Lower leg skin (tissue), 3 donors: ENCODE results near the gene CITED4.

Experiments
- POLR2A ChIP-seq, 2 donors: fragments of 450-650 bp; IDR thresholded peaks; one replicate each; pipeline ENCODE4 v1.6.1; 2016 to 2017; ENCODE audit warnings: antibody characterized with exemption in 2 of 2, mild to moderate bottlenecking in 1 of 2, moderate library complexity in 1 of 2
- TF ChIP-seq, protein P1 (sequence below), 3 donors: fragments of 450-650 bp; IDR thresholded peaks; one replicate each; pipeline ENCODE4 v1.5.1; 2016; ENCODE audit warnings: antibody characterized with exemption in 3 of 3, mild to moderate bottlenecking in 3 of 3, moderate library complexity in 2 of 3

DNA sequence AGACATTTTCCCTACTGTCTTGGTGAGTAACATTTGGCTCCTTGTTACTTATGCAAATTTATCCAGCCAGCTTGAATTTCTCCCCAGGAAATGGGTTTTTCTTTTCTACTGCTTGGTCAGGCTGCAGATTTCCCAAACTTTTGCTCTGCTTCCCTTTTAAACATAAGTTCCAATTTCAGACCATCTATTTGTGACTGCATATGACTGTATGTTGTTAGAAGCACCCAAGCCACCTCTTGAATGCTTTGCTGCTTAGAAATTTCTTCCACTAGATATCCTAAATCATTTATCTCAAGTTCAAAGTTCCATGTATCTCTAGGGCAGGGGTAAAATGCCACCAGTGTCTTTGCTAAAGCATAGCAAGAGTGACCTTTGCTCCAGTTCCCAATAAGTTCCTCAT, 32.3 kb upstream of the CITED4 start:
- TF ChIP-seq, protein P1, sequence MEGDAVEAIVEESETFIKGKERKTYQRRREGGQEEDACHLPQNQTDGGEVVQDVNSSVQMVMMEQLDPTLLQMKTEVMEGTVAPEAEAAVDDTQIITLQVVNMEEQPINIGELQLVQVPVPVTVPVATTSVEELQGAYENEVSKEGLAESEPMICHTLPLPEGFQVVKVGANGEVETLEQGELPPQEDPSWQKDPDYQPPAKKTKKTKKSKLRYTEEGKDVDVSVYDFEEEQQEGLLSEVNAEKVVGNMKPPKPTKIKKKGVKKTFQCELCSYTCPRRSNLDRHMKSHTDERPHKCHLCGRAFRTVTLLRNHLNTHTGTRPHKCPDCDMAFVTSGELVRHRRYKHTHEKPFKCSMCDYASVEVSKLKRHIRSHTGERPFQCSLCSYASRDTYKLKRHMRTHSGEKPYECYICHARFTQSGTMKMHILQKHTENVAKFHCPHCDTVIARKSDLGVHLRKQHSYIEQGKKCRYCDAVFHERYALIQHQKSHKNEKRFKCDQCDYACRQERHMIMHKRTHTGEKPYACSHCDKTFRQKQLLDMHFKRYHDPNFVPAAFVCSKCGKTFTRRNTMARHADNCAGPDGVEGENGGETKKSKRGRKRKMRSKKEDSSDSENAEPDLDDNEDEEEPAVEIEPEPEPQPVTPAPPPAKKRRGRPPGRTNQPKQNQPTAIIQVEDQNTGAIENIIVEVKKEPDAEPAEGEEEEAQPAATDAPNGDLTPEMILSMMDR (IDR thresholded peaks at IDR 0.05) = no peak
- no peak for TF ChIP-seq POLR2A (IDR thresholded peaks at IDR 0.05)
